Calu3 (cell line): ENCODE results near the gene RAB7B. TPM values are rescaled to one million over a fixed set of nuclear protein-coding genes. Genes with fewer than 3 reads are reported as not detected.

ENCODE experiments used
- BruUV-seq: library from RNA; stranded (reverse); fragments of 400-500 nt; replicated peaks from 2 replicates; lab custom pipeline; 2021; lab: Mats Ljungman, UMichigan
- CTCF ChIA-PET: fragments of 300-600 bp; sonication (Branson Sonifier 250); formaldehyde crosslinking; loops from one replicate; lab custom pipeline; 2022; ENCODE audit warnings: antibody characterized with exemption; lab: Charles Lee
- DNase-seq: peaks from one replicate; pipeline ENCODE4 v3.0.0; 2022
- H3K27ac Mint-ChIP-seq: one replicate; pipeline ENCODE4 v1.8.0; 2022; ENCODE audit warnings: mixed read lengths; ENCODE audit not compliant: unreplicated experiment
- H3K27me3 Mint-ChIP-seq: one replicate; pipeline ENCODE4 v1.8.0; 2022; ENCODE audit warnings: mixed read lengths; ENCODE audit not compliant: unreplicated experiment
- H3K36me3 Mint-ChIP-seq: one replicate; pipeline ENCODE4 v1.8.0; 2022; ENCODE audit warnings: mild to moderate bottlenecking, moderate library complexity, mixed read lengths; ENCODE audit not compliant: insufficient read depth, unreplicated experiment
- H3K4me1 Mint-ChIP-seq: one replicate; pipeline ENCODE4 v1.8.0; 2022; ENCODE audit warnings: mild to moderate bottlenecking, low read depth, mixed read lengths; ENCODE audit not compliant: unreplicated experiment
- H3K4me3 Mint-ChIP-seq: one replicate; pipeline ENCODE4 v1.8.0; 2022; ENCODE audit warnings: mild to moderate bottlenecking, low read depth, moderate library complexity, mixed read lengths; ENCODE audit not compliant: unreplicated experiment
- H3K9me3 Mint-ChIP-seq: one replicate; pipeline ENCODE4 v1.8.0; 2022; ENCODE audit warnings: low read depth, mixed read lengths; ENCODE audit not compliant: unreplicated experiment
- intact Hi-C: fragments of 100-400 bp; cut with micrococcal nuclease; formaldehyde crosslinking; loops from one replicate; pipeline ENCODE4 v1.10.0; 2022; ENCODE audit not compliant: unreplicated experiment
- total RNA-seq: library from RNA; stranded (reverse); gene quantifications from 2 replicates; pipeline ENCODE4 v1.2.3, GENCODE V29; 2022
- TF ChIP-seq, protein P1 (sequence below): fragments of 200-600 bp; IDR thresholded peaks from one replicate; pipeline ENCODE4 v1.8.0; 2022; ENCODE audit warnings: antibody characterized with exemption; ENCODE audit not compliant: unreplicated experiment

The RAB7B gene
- total RNA-seq, 1 experiment from 2014 or later = 1.1 TPM

DNA sequence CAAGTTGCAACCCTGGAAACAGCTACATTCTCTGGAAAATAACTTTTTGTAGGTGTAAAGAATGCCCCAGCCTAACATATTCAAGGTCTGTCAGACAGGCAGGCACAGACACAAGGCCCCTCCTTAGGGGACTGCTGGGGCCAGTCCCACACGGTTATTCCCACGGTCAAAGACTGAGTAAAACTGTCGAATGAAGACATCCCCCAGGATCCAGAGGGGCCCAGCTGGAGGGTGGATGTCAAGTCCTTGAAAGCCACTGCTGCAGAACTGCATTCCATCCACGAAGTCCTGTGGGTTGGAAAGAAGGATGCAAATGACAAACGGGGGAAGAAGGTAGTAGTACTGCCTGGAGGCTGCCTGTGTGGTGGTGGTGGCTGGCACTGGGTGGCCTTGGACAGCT lies 6.9 kb upstream of the RAB7B start:
- Mint-ChIP-seq H3K4me3 (no peak overlapping the region), H3K4me1 (peaks cover 59% of the 10 kb centered on the region), H3K27me3 (no peaks in the 10 kb centered on the region), H3K9me3 (no peaks in the 10 kb centered on the region), H3K27ac (no peak overlapping the region), H3K36me3 (peaks cover 49% of the 10 kb centered on the region)
- TF ChIP-seq, protein P1, sequence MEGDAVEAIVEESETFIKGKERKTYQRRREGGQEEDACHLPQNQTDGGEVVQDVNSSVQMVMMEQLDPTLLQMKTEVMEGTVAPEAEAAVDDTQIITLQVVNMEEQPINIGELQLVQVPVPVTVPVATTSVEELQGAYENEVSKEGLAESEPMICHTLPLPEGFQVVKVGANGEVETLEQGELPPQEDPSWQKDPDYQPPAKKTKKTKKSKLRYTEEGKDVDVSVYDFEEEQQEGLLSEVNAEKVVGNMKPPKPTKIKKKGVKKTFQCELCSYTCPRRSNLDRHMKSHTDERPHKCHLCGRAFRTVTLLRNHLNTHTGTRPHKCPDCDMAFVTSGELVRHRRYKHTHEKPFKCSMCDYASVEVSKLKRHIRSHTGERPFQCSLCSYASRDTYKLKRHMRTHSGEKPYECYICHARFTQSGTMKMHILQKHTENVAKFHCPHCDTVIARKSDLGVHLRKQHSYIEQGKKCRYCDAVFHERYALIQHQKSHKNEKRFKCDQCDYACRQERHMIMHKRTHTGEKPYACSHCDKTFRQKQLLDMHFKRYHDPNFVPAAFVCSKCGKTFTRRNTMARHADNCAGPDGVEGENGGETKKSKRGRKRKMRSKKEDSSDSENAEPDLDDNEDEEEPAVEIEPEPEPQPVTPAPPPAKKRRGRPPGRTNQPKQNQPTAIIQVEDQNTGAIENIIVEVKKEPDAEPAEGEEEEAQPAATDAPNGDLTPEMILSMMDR = no peak
- CTCF ChIA-PET = no interaction called here
- intact Hi-C loops = no loop called here
- no peak for DNase-seq
- no TSS peak for BruUV-seq

GRCh38 chr1:206006946-206007345 lies 3.8 kb upstream of the RAB7B start:
- BruUV-seq = no TSS peak
- TF ChIP-seq, protein P1 = no peak

DNA sequence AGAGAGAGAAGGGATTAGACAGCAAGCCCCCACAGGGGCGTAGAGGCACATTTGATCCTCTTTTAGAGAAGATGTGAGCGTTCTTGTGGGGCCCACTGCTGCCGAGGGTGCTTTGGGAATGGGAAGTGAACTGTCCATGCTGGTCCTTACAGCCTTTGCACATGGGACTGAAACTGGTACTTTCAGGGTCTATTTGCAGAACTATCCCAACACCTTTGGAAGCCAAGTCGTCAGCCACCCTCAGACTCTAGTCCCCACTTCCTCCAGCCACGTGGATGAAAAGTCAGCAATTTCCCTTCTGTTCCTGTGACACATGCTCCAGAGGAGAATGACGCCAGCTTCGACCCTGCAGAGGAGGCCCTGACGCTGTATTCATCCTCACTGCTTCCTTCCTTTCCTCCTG lies 2.6 kb upstream of the RAB7B start:
- CTCF ChIA-PET = interaction anchor here (1.7 kb wide), 1 partner anchor 29 kb away, joined by 6 read pairs; no protein-coding TSS in a partner anchor
- intact Hi-C loops = no loop called here
- Mint-ChIP-seq H3K27me3 (no peaks in the 10 kb centered on the region), H3K36me3 (peaks cover 24% of the 10 kb centered on the region), H3K9me3 (no peaks in the 10 kb centered on the region), H3K27ac (peak overlapping the region; percentile 2), H3K4me3 (no peak overlapping the region), H3K4me1 (peaks cover 47% of the 10 kb centered on the region)
- BruUV-seq = no TSS peak
- TF ChIP-seq, protein P1 = no peak
- no peak for DNase-seq

More at GRCh38 chr1:206006946-206007345, 3.8 kb upstream of the RAB7B start:
- DNase-seq = no peak
- H3K9me3 Mint-ChIP-seq = no peaks in the 10 kb centered on the region
- peaks cover 52% of the 10 kb centered on the region for H3K4me1 Mint-ChIP-seq
- no peaks in the 10 kb centered on the region for H3K27me3 Mint-ChIP-seq
- CTCF ChIA-PET = no interaction called here
- intact Hi-C loops = no loop called here
- no peak overlapping the region for H3K27ac Mint-ChIP-seq
- H3K36me3 Mint-ChIP-seq = peaks cover 30% of the 10 kb centered on the region
- no peak overlapping the region for H3K4me3 Mint-ChIP-seq

GRCh38 chr1:206005234-206005633 lies 2.0 kb upstream of the RAB7B start:
- Mint-ChIP-seq H3K36me3 (peaks cover 21% of the 10 kb centered on the region), H3K4me3 (no peak overlapping the region), H3K4me1 (peaks cover 42% of the 10 kb centered on the region), H3K27me3 (no peaks in the 10 kb centered on the region), H3K27ac (peak overlapping the region; percentile 2), H3K9me3 (no peaks in the 10 kb centered on the region)
- intact Hi-C loops = no loop called here
- TF ChIP-seq, protein P1 = no peak
- no peak for DNase-seq
- CTCF ChIA-PET = interaction anchor here (1.7 kb wide), 1 partner anchor 28 kb away, joined by 6 read pairs; no protein-coding TSS in a partner anchor
- no TSS peak for BruUV-seq
